Keratinocyte (primary cell): ENCODE measurements around the gene PAX3.

Experiments
- EZH2 ChIP-seq: IDR thresholded peaks from one replicate; pipeline ENCODE4 v1.6.1; 2012; ENCODE audit warnings: inconsistent platforms, mild to moderate bottlenecking, low read length, moderate library complexity
- TF ChIP-seq, protein P1 (sequence below), 3 experiments: IDR thresholded peaks in 1 of 3; conservative IDR thresholded peaks in 1 of 3; optimal IDR thresholded peaks in 1 of 3; 2 replicates in 2 of 3; 3 replicates in 1 of 3; pipeline versions ENCODE3 to v1.5.1; 2011; ENCODE audit warnings: low read length in 3 of 3, mild to moderate bottlenecking in 3 of 3, moderate library complexity in 2 of 3, control low read depth in 1 of 3, inconsistent platforms in 1 of 3; ENCODE audit not compliant: insufficient read depth in 2 of 3; ENCODE audit errors: extremely low read depth in 1 of 3

- TF ChIP-seq EZH2: no peak
- TF ChIP-seq, protein P1, sequence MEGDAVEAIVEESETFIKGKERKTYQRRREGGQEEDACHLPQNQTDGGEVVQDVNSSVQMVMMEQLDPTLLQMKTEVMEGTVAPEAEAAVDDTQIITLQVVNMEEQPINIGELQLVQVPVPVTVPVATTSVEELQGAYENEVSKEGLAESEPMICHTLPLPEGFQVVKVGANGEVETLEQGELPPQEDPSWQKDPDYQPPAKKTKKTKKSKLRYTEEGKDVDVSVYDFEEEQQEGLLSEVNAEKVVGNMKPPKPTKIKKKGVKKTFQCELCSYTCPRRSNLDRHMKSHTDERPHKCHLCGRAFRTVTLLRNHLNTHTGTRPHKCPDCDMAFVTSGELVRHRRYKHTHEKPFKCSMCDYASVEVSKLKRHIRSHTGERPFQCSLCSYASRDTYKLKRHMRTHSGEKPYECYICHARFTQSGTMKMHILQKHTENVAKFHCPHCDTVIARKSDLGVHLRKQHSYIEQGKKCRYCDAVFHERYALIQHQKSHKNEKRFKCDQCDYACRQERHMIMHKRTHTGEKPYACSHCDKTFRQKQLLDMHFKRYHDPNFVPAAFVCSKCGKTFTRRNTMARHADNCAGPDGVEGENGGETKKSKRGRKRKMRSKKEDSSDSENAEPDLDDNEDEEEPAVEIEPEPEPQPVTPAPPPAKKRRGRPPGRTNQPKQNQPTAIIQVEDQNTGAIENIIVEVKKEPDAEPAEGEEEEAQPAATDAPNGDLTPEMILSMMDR (optimal IDR thresholded peaks at IDR 0.05 in 1 of 3, IDR thresholded peaks at IDR 0.05 in 1 of 3, conservative IDR thresholded peaks at IDR 0.05 in 1 of 3; ENCODE audit: extremely low read depth in 1 of 3, insufficient read depth in 2 of 3, low read length in 3 of 3): no peak
Measured at GRCh38 chr2:222338374-222338773, 39.6 kb upstream of the PAX3 start.
